K562 (cell line): Measurements from ENCODE around the gene DNAJB4. TPM values are rescaled to one million over a fixed set of nuclear protein-coding genes. Genes with fewer than 3 reads are reported as not detected.

Source experiments
- CBX3 ChIP-seq, 2 experiments: IDR thresholded peaks; 1 replicate in 1 of 2; 2 replicates in 1 of 2; pipeline ENCODE4 v1.6.1; 2012; ENCODE audit warnings: inconsistent platforms in 2 of 2, low read length in 2 of 2, borderline replicate concordance in 1 of 2, control low read depth in 1 of 2
- CCNT2 ChIP-seq: IDR thresholded peaks from 2 replicates; pipeline ENCODE4 v1.6.1; 2011; ENCODE audit warnings: borderline replicate concordance, low read depth, mild to moderate bottlenecking, moderate library complexity, mixed read lengths, low read length; ENCODE audit not compliant: insufficient read length; ENCODE audit errors: extremely low read depth
- GATAD2B ChIP-seq: fragments of 450-650 bp; IDR thresholded peaks from 2 replicates; pipeline ENCODE4 v1.6.1; 2017; ENCODE audit warnings: mild to moderate bottlenecking, borderline replicate concordance
- MECOM ChIP-seq: fragments of 250-450 bp; sonication (Bioruptor Pico); IDR thresholded peaks from 2 replicates; pipeline ENCODE4 v1.8.0; 2022; ENCODE audit warnings: inconsistent platforms
- MYBL2 ChIP-seq, 2 experiments: fragments of 450-650 bp in 1 of 2; sonication (generic) in 1 of 2; formaldehyde crosslinking in 1 of 2; IDR thresholded peaks; 2 replicates each; pipeline versions ENCODE4 v1.6.1 to v1.8.1; 2017 to 2022; ENCODE audit warnings: borderline replicate concordance in 1 of 2, inconsistent platforms in 1 of 2, low read depth in 1 of 2, mild to moderate bottlenecking in 1 of 2, missing genetic modification reagents in 1 of 2, moderate library complexity in 1 of 2
- PRPF4 ChIP-seq: fragments of 200-400 bp; formaldehyde crosslinking; IDR thresholded peaks from one replicate; pipeline ENCODE4 v1.6.1; 2017; ENCODE audit warnings: low read length, low read depth, mild to moderate bottlenecking; ENCODE audit not compliant: insufficient read depth, poor library complexity, severe bottlenecking
- RB1 ChIP-seq: fragments of 450-650 bp; IDR thresholded peaks from 2 replicates; pipeline ENCODE4 v1.6.1; 2017; ENCODE audit warnings: low read depth, mild to moderate bottlenecking
- RBM17 ChIP-seq: fragments of 200-400 bp; formaldehyde crosslinking; IDR thresholded peaks from 2 replicates; pipeline ENCODE4 v1.6.1; 2017; ENCODE audit warnings: low read depth, mild to moderate bottlenecking, low read length, borderline replicate concordance
- RNF2 ChIP-seq: sonication (generic); IDR thresholded peaks from 2 replicates; pipeline ENCODE4 v1.6.1; 2016
- SRSF3 ChIP-seq: fragments of 200-400 bp; formaldehyde crosslinking; IDR thresholded peaks from 2 replicates; pipeline ENCODE4 v1.6.1; 2016; ENCODE audit warnings: mild to moderate bottlenecking, low read length, moderate library complexity; ENCODE audit not compliant: insufficient read depth
- TRIM28 ChIP-seq: fragments of 450-650 bp; IDR thresholded peaks from 2 replicates; pipeline ENCODE4 v1.6.1; 2017
- XRCC4 ChIP-seq: IDR thresholded peaks from one replicate; pipeline ENCODE4 v1.6.1; 2011; ENCODE audit not compliant: insufficient read depth, insufficient read length; ENCODE audit errors: extremely low read depth
- ZKSCAN3 ChIP-seq: fragments of 250-450 bp; sonication (Bioruptor Pico); IDR thresholded peaks from 2 replicates; pipeline ENCODE4 v1.4.0; 2020
- ZNF224 ChIP-seq: sonication (generic); formaldehyde crosslinking; IDR thresholded peaks from 2 replicates; pipeline ENCODE4 v1.8.0; 2022; ENCODE audit warnings: mild to moderate bottlenecking, missing genetic modification reagents
- ZNF24 ChIP-seq: fragments of 450-650 bp; IDR thresholded peaks from 2 replicates; pipeline ENCODE4 v1.6.1; 2016
- ZNF589 ChIP-seq: fragments of 200-800 bp; sonication (Bioruptor generic); IDR thresholded peaks from 2 replicates; pipeline ENCODE4 v1.6.1; 2016; ENCODE audit warnings: low read depth, missing genetic modification characterization, missing compliant biosample characterization
- ZNF717 ChIP-seq: fragments of 250-450 bp; sonication (Bioruptor Pico); IDR thresholded peaks from 2 replicates; pipeline ENCODE4 v1.5.0; 2021
- polyA plus RNA-seq, 8 experiments: library from polyadenylated mRNA; depleted of rRNA in 4 of 8; stranded (reverse) in 5 of 8; unstranded in 3 of 8; fragments of >200 nt; fragmentation: Nextera tagmentation in 2 of 8; fragmentation: Illumina TruSeq in 1 of 8; extraction: Ambion mirVana in 2 of 8; extraction: Trizol in 1 of 8; gene quantifications; 2 replicates each; pipeline versions ENCODE4 v1.2.1 to v1.2.3, GENCODE V29; 2011 to 2014; ENCODE audit warnings: inconsistent platforms in 1 of 8, missing spikeins in 1 of 8
- total RNA-seq, 7 experiments: library from RNA; depleted of rRNA in 6 of 7; stranded (reverse); fragments of >200 nt in 6 of 7; fragmentation: Illumina TruSeq in 2 of 7; extraction: Trizol in 2 of 7; gene quantifications; 2 replicates each; pipeline versions ENCODE4 v1.2.1 to v1.2.3, GENCODE V29; 2011 to 2021; ENCODE audit warnings: low replicate concordance in 1 of 7
- TF ChIP-seq, protein P1 (sequence below): sonication (generic); formaldehyde crosslinking; IDR thresholded peaks from 2 replicates; pipeline ENCODE4 v1.8.0; 2022; ENCODE audit warnings: mild to moderate bottlenecking, low read depth, missing genetic modification reagents
- TF ChIP-seq, protein P2 (sequence below): fragments of 250-450 bp; sonication (Bioruptor Pico); IDR thresholded peaks from 2 replicates; pipeline ENCODE4 v1.6.1; 2021; ENCODE audit warnings: mild to moderate bottlenecking
- TF ChIP-seq, protein P3 (sequence below): sonication (generic); formaldehyde crosslinking; IDR thresholded peaks from 2 replicates; pipeline ENCODE4 v1.9.0; 2022; ENCODE audit warnings: mild to moderate bottlenecking, missing genetic modification reagents
- TF ChIP-seq, protein P4 (sequence below): fragments of 450-650 bp; formaldehyde crosslinking; IDR thresholded peaks from 2 replicates; pipeline ENCODE4 v1.4.0; 2020; ENCODE audit warnings: mild to moderate bottlenecking, moderate library complexity
- TF ChIP-seq, protein P5 (sequence below): fragments of 250-450 bp; sonication (Bioruptor Pico); IDR thresholded peaks from 2 replicates; pipeline ENCODE4 v1.4.0; 2020; ENCODE audit warnings: mild to moderate bottlenecking, moderate library complexity

DNAJB4 gene
- total and polyA plus RNA-seq, 9 of the 15 experiments (the other 6 are each of a cell fraction or from before 2014, with no cell fraction given) = 8.5 to 27.7 (median 19.8) TPM

DNA sequence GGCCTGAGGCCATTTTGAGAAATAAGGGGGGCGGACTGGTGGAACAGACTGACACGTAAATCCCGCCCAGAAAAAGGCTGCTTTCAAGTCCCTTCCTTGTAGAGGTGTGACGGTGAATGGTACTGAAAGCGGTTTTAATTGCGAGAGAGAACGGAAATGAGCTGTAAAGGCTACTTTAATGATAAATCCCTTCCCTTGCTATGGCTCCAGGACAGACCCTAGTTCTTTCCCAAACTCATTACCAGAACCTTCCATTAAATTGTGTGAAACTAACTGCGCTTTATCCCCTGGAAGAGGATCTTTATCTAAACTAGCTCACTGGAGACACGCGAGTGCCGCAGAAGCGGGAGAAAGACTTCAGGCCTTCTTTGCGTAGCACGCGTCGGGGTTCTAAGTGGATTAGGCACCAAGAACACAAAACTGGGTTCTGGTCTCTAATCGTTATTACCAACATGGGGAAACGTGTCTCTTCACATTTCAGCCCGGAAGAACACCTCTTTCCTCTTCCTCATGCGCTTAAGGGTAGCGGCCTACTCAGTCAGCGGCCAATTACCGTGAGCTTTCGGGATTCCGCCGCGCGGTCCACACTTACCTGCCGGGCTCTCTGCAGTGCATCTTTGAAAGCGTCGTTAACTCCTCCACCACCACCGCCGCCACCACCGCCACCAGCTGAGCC is 26.3 kb upstream of the DNAJB4 start (continued):
- TF ChIP-seq, protein P1, sequence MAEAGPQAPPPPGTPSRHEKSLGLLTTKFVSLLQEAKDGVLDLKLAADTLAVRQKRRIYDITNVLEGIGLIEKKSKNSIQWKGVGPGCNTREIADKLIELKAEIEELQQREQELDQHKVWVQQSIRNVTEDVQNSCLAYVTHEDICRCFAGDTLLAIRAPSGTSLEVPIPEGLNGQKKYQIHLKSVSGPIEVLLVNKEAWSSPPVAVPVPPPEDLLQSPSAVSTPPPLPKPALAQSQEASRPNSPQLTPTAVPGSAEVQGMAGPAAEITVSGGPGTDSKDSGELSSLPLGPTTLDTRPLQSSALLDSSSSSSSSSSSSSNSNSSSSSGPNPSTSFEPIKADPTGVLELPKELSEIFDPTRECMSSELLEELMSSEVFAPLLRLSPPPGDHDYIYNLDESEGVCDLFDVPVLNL (CRISPR knock-in tag) = no peak
- no peak for TF ChIP-seq RBM17
- TF ChIP-seq ZNF24 = no peak
- TF ChIP-seq ZNF717 (CRISPR knock-in tag) = no peak
- no peak for TF ChIP-seq SRSF3
- no peak for TF ChIP-seq PRPF4
- no peak for TF ChIP-seq XRCC4
- peak; percentile 55; the same call in 1 of the 2 replicates for TF ChIP-seq GATAD2B
- TF ChIP-seq, protein P2, sequence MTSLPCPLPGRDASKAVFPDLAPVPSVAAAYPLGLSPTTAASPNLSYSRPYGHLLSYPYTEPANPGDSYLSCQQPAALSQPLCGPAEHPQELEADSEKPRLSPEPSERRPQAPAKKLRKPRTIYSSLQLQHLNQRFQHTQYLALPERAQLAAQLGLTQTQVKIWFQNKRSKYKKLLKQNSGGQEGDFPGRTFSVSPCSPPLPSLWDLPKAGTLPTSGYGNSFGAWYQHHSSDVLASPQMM (CRISPR knock-in tag) = no peak
- TF ChIP-seq RB1 = 0 out of 2 replicates have a peak, but pooled peaks have one; percentile 20
- no peak for TF ChIP-seq ZNF589 (CRISPR knock-in tag)
- TF ChIP-seq, protein P3, sequence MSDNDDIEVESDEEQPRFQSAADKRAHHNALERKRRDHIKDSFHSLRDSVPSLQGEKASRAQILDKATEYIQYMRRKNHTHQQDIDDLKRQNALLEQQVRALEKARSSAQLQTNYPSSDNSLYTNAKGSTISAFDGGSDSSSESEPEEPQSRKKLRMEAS (CRISPR knock-in tag) = no peak; the same call in 1 of the 2 replicates
- no peak for TF ChIP-seq TRIM28
- TF ChIP-seq, protein P4, sequence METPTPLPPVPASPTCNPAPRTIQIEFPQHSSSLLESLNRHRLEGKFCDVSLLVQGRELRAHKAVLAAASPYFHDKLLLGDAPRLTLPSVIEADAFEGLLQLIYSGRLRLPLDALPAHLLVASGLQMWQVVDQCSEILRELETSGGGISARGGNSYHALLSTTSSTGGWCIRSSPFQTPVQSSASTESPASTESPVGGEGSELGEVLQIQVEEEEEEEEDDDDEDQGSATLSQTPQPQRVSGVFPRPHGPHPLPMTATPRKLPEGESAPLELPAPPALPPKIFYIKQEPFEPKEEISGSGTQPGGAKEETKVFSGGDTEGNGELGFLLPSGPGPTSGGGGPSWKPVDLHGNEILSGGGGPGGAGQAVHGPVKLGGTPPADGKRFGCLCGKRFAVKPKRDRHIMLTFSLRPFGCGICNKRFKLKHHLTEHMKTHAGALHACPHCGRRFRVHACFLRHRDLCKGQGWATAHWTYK (CRISPR knock-in tag) = peak; percentile 77; the same call in 1 of the 2 replicates
- no peak for TF ChIP-seq MYBL2 (IDR thresholded peaks at IDR 0.05; ENCODE audit: low read depth)
- no peak for TF ChIP-seq MYBL2 (CRISPR knock-in tag; IDR thresholded peaks at IDR 0.05; ENCODE audit: borderline replicate concordance)
- no peak for TF ChIP-seq ZNF224 (CRISPR knock-in tag)
- TF ChIP-seq MECOM (CRISPR knock-in tag) = no peak
- TF ChIP-seq ZKSCAN3 (CRISPR knock-in tag) = no peak
- TF ChIP-seq CCNT2 = no peak
- TF ChIP-seq CBX3 (IDR thresholded peaks at IDR 0.05; ENCODE audit: borderline replicate concordance in 1 of 2, low read length in 2 of 2) = no peak
- TF ChIP-seq, protein P5, sequence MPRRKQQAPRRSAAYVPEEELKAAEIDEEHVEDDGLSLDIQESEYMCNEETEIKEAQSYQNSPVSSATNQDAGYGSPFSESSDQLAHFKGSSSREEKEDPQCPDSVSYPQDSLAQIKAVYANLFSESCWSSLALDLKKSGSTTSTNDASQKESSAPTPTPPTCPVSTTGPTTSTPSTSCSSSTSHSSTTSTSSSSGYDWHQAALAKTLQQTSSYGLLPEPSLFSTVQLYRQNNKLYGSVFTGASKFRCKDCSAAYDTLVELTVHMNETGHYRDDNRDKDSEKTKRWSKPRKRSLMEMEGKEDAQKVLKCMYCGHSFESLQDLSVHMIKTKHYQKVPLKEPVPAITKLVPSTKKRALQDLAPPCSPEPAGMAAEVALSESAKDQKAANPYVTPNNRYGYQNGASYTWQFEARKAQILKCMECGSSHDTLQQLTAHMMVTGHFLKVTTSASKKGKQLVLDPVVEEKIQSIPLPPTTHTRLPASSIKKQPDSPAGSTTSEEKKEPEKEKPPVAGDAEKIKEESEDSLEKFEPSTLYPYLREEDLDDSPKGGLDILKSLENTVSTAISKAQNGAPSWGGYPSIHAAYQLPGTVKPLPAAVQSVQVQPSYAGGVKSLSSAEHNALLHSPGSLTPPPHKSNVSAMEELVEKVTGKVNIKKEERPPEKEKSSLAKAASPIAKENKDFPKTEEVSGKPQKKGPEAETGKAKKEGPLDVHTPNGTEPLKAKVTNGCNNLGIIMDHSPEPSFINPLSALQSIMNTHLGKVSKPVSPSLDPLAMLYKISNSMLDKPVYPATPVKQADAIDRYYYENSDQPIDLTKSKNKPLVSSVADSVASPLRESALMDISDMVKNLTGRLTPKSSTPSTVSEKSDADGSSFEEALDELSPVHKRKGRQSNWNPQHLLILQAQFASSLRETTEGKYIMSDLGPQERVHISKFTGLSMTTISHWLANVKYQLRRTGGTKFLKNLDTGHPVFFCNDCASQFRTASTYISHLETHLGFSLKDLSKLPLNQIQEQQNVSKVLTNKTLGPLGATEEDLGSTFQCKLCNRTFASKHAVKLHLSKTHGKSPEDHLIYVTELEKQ = no peak
- TF ChIP-seq RNF2 = 0 out of 2 replicates have a peak, but pooled peaks have one; percentile 2
